IMR-90 (cell line): ENCODE results near the gene PSMB3. TPM values are rescaled to one million over a fixed set of nuclear protein-coding genes. Genes with fewer than 3 reads are reported as not detected.
A peak's percentile ranks its signal among the peaks of the same experiment; 100 is the strongest.

ENCODE experiments used
- ATAC-seq: fragments of 200-7000 bp; cut with Tn5 transposase; 2 replicates; pipeline ENCODE4 v1.9.1; 2020; ENCODE audit warnings: low read depth, mild to moderate bottlenecking, moderate library complexity
- BruUV-seq: library from RNA; stranded (reverse); fragments of 400-500 nt; replicated peaks from 2 replicates; lab custom pipeline; 2021; lab: Mats Ljungman, UMichigan
- CTCF ChIA-PET: fragments of 300-600 bp; formaldehyde crosslinking; extraction: SDS; loops from one replicate; lab custom pipeline; 2021; ENCODE audit warnings: antibody characterized with exemption; lab: Yijun Ruan, JAX
- POLR2A ChIA-PET: fragments of 300-600 bp; sonication (Branson Sonifier 250); formaldehyde crosslinking; loops from one replicate; lab custom pipeline; 2022; ENCODE audit warnings: antibody characterized with exemption; ENCODE audit not compliant: unreplicated experiment; lab: Charles Lee
- DNase-seq: peaks from one replicate; pipeline ENCODE4 v3.0.0; 2013
- H2AFZ ChIP-seq: replicated peaks from 2 replicates; pipeline ENCODE3; 2013; ENCODE audit warnings: low read length, mild to moderate bottlenecking; ENCODE audit not compliant: poor library complexity
- H2AK5ac ChIP-seq: 2 replicates; pipeline ENCODE4 v1.6.1; 2013; ENCODE audit warnings: low read depth, low read length, inconsistent platforms
- H2AK9ac ChIP-seq: replicated peaks from 2 replicates; pipeline ENCODE3; 2013; ENCODE audit warnings: mild to moderate bottlenecking, low read depth, low read length, moderate library complexity; ENCODE audit not compliant: poor library complexity
- H2BK120ac ChIP-seq: 2 replicates; pipeline ENCODE4 v1.6.1; 2013; ENCODE audit warnings: low read depth, low read length, inconsistent platforms
- H2BK15ac ChIP-seq: 3 replicates; pipeline ENCODE4 v1.6.1; 2013; ENCODE audit warnings: low read depth, low read length, inconsistent platforms
- H2BK20ac ChIP-seq: 2 replicates; pipeline ENCODE4 v1.6.1; 2013; ENCODE audit warnings: low read depth, mild to moderate bottlenecking, inconsistent platforms, low read length, moderate library complexity
- H2BK5ac ChIP-seq: 2 replicates; pipeline ENCODE4 v1.6.1; 2013; ENCODE audit warnings: mild to moderate bottlenecking, low read depth, low read length, inconsistent platforms; ENCODE audit not compliant: poor library complexity, severe bottlenecking
- H3K14ac ChIP-seq: replicated peaks from 2 replicates; pipeline ENCODE4 v1.6.1; 2013; ENCODE audit warnings: low read depth, low read length, inconsistent platforms
- H3K18ac ChIP-seq: 2 replicates; pipeline ENCODE4 v1.6.1; 2013; ENCODE audit warnings: low read depth, low read length, control low read depth
- H3K23ac ChIP-seq: 2 replicates; pipeline ENCODE4 v1.6.1; 2013; ENCODE audit warnings: low read depth, low read length, inconsistent platforms
- H3K27ac ChIP-seq: 2 replicates; pipeline ENCODE4 v1.5.1; 2013; ENCODE audit warnings: mild to moderate bottlenecking, control low read depth, low read length; ENCODE audit not compliant: insufficient read depth
- H3K27me3 ChIP-seq: 2 replicates; pipeline ENCODE4 v1.6.1; 2013; ENCODE audit warnings: low read length; ENCODE audit not compliant: control insufficient read depth, insufficient read depth
- H3K36me3 ChIP-seq: 2 replicates; pipeline ENCODE4 v1.6.1; 2013; ENCODE audit warnings: low read length, mixed read lengths; ENCODE audit not compliant: control insufficient read depth, insufficient read depth
- H3K4ac ChIP-seq: 2 replicates; pipeline ENCODE4 v1.6.1; 2013; ENCODE audit warnings: low read depth, low read length, inconsistent platforms
- H3K4me1 ChIP-seq: 2 replicates; pipeline ENCODE4 v1.6.1; 2013; ENCODE audit warnings: low read length, mixed read lengths; ENCODE audit not compliant: control insufficient read depth, insufficient read depth
- H3K4me2 ChIP-seq: 2 replicates; pipeline ENCODE4 v1.6.1; 2013; ENCODE audit warnings: low read depth, mild to moderate bottlenecking, control low read depth, low read length, moderate library complexity
- H3K4me3 ChIP-seq: 2 replicates; pipeline ENCODE4 v1.5.1; 2013; ENCODE audit warnings: low read depth, mild to moderate bottlenecking, control low read depth, low read length, moderate library complexity; ENCODE audit not compliant: insufficient read depth
- H3K56ac ChIP-seq: 2 replicates; pipeline ENCODE4 v1.6.1; 2013; ENCODE audit warnings: low read length, inconsistent platforms; ENCODE audit not compliant: insufficient read depth; ENCODE audit errors: extremely low read depth
- H3K79me1 ChIP-seq, 2 experiments: 2 replicates each; pipeline ENCODE4 v1.6.1; 2013; ENCODE audit warnings: low read length in 2 of 2, inconsistent platforms in 1 of 2, low read depth in 1 of 2
- H3K9ac ChIP-seq: 2 replicates; pipeline ENCODE4 v1.6.1; 2013; ENCODE audit warnings: low read depth, low read length, control low read depth
- H3K9me1 ChIP-seq: 2 replicates; pipeline ENCODE4 v1.6.1; 2013; ENCODE audit warnings: low read length, inconsistent platforms; ENCODE audit not compliant: insufficient read depth
- H3K9me3 ChIP-seq: 2 replicates; pipeline ENCODE4 v1.6.1; 2013; ENCODE audit warnings: low read length; ENCODE audit not compliant: control insufficient read depth, insufficient read depth
- H4K20me1 ChIP-seq: 2 replicates; pipeline ENCODE4 v1.6.1; 2013; ENCODE audit warnings: low read length, inconsistent platforms; ENCODE audit not compliant: insufficient read depth
- H4K5ac ChIP-seq: 2 replicates; pipeline ENCODE4 v1.6.1; 2013; ENCODE audit warnings: mild to moderate bottlenecking, low read depth, low read length, control low read depth
- H4K8ac ChIP-seq, 2 experiments: 2 replicates each; pipeline ENCODE4 v1.6.1; 2013; ENCODE audit warnings: low read depth in 2 of 2, low read length in 2 of 2, control low read depth in 1 of 2, inconsistent platforms in 1 of 2
- H4K91ac ChIP-seq: 2 replicates; pipeline ENCODE4 v1.6.1; 2013; ENCODE audit warnings: low read depth, low read length, inconsistent platforms; ENCODE audit not compliant: insufficient read depth
- BHLHE40 ChIP-seq: fragments of 150-350 bp; IDR thresholded peaks from 2 replicates; pipeline ENCODE4 v1.6.1; 2016; ENCODE audit warnings: mild to moderate bottlenecking, low read depth, low read length
- CEBPB ChIP-seq: IDR thresholded peaks from 2 replicates; pipeline ENCODE4 v1.6.1; 2012; ENCODE audit warnings: low read depth, low read length, improper control_type of control experiment
- ELK1 ChIP-seq: fragments of 150-350 bp; IDR thresholded peaks from 2 replicates; pipeline ENCODE4 v1.6.1; 2016; ENCODE audit warnings: low read depth, mild to moderate bottlenecking, low read length, moderate library complexity, borderline replicate concordance
- RFX5 ChIP-seq: IDR thresholded peaks from 2 replicates; pipeline ENCODE4 v1.8.0; 2012; ENCODE audit warnings: low read depth, mild to moderate bottlenecking, low read length, moderate library complexity
- WGBS, 2 experiments: methylation state at CpG; one replicate each; pipeline versions ENCODE4 v1.1.5 to v1.1.7; 2013; ENCODE audit warnings: missing lambda C conversion rate in 2 of 2; ENCODE audit not compliant: insufficient read length in 1 of 2; ENCODE audit errors: extremely low coverage in 2 of 2; 5-methylcytosine and 5-hydroxymethylcytosine counted together
- dilution Hi-C: fragments of 300-500 bp; cut with HindIII; formaldehyde crosslinking; loops from one replicate; pipeline ENCODE4 v1.14.3; 2018; ENCODE audit warnings: low sequenced_read_pairs; ENCODE audit not compliant: unreplicated experiment
- in situ Hi-C: fragments of 300-500 bp; cut with MboI; formaldehyde crosslinking; loops from 3 replicates; pipeline ENCODE4 v1.14.3; 2019; ENCODE audit warnings: low sequenced_read_pairs, inconsistent platforms, mixed read lengths
- intact Hi-C: fragments of 100-400 bp; cut with micrococcal nuclease; formaldehyde crosslinking; loops from 2 replicates; pipeline ENCODE4 v1.10.0; 2022
- polyA plus RNA-seq, 3 experiments: library from polyadenylated mRNA; depleted of rRNA; stranded (reverse); fragments of >200 nt; gene quantifications; 2 replicates each; pipeline ENCODE4 v1.2.3, GENCODE V29; 2012; ENCODE audit warnings: low replicate concordance in 1 of 3
- total RNA-seq: library from RNA; depleted of rRNA; stranded (reverse); fragments of >200 nt; gene quantifications from 2 replicates; pipeline ENCODE4 v1.2.3, GENCODE V29; 2012
- TF ChIP-seq, protein P1 (sequence below): conservative IDR thresholded peaks from 2 replicates; pipeline ENCODE4 v1.5.1; 2012; ENCODE audit warnings: mild to moderate bottlenecking, low read depth, low read length, improper control_type of control experiment

Gene PSMB3
- total and polyA plus RNA-seq, 2 of the 4 experiments (the other 2 are of a cell fraction): 480 to 828 TPM

GRCh38 chr17:38740044-38740443 is 12.5 kb upstream of the PSMB3 start:
- intact Hi-C loops: no loop called here
- Histone ChIP-seq H3K9me1 (peaks cover 10% of the 10 kb centered on the region), H3K36me3 (peaks cover 40% of the 10 kb centered on the region), H3K14ac (no peak overlapping the region), H4K20me1 (peaks cover 72% of the 10 kb centered on the region), H2BK20ac (no peak overlapping the region), H3K4me2 (no peak overlapping the region), H2AK5ac (no peak overlapping the region), H2AK9ac (peak overlapping the region; percentile 32), H3K9me3 (no peaks in the 10 kb centered on the region), H3K56ac (no peak overlapping the region), H2BK15ac (no peak overlapping the region), H2AFZ (no peak overlapping the region), H3K4me3 (no peak overlapping the region), H4K5ac (no peak overlapping the region), H3K9ac (no peak overlapping the region), H4K8ac (no peak overlapping the region), H3K4ac (no peak overlapping the region), H3K27ac (no peak overlapping the region), H2BK120ac (no peak overlapping the region), H4K91ac (no peak overlapping the region), H2BK5ac (no peak overlapping the region), H3K18ac (no peak overlapping the region), H3K27me3 (no peaks in the 10 kb centered on the region), H3K23ac (no peak overlapping the region), H3K4me1 (peaks cover 15% of the 10 kb centered on the region), H3K79me1 (peaks cover 15 to 72% of the 10 kb centered on the region in 2 experiments)
- BruUV-seq: no TSS peak
- ATAC-seq: no peak
- no peak for DNase-seq
- TF ChIP-seq BHLHE40 (no peak), CEBPB (no peak), ELK1 (no peak), RFX5 (no peak)
- TF ChIP-seq, protein P1, sequence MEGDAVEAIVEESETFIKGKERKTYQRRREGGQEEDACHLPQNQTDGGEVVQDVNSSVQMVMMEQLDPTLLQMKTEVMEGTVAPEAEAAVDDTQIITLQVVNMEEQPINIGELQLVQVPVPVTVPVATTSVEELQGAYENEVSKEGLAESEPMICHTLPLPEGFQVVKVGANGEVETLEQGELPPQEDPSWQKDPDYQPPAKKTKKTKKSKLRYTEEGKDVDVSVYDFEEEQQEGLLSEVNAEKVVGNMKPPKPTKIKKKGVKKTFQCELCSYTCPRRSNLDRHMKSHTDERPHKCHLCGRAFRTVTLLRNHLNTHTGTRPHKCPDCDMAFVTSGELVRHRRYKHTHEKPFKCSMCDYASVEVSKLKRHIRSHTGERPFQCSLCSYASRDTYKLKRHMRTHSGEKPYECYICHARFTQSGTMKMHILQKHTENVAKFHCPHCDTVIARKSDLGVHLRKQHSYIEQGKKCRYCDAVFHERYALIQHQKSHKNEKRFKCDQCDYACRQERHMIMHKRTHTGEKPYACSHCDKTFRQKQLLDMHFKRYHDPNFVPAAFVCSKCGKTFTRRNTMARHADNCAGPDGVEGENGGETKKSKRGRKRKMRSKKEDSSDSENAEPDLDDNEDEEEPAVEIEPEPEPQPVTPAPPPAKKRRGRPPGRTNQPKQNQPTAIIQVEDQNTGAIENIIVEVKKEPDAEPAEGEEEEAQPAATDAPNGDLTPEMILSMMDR: no peak
- ChIA-PET CTCF (no interaction called here), POLR2A (no interaction called here)
- dilution Hi-C loops: no loop called here
- WGBS, 2 experiments: 92% methylated on average over 12 of the region's 19 CpGs; no CpG with 5 or more reads in 1 of the 2 experiments
- in situ Hi-C loops: no loop called here
